GM19035 (cell line): ENCODE data around the gene VWA1.
A peak's percentile ranks its signal among the peaks of the same experiment; 100 is the strongest.
"Not testable (repeated sequence)": the region's sequence is repeated elsewhere in the genome, so short reads cannot be mapped to it uniquely, and the experiment has no call there.

ENCODE experiments used
- ATAC-seq: cut with Tn5 transposase; IDR thresholded peaks from one replicate; pipeline ENCODE4 v1.9.1; 2021; ENCODE audit not compliant: unreplicated experiment

Gene VWA1

GRCh38 chr1:1402901-1403392 lies 32.5 kb upstream of the VWA1 start:
- not testable (repeated sequence) for ATAC-seq

- ATAC-seq, result no peak
Measured at GRCh38 chr1:1403653-1404052, 31.8 kb upstream of the VWA1 start.

GRCh38 chr1:1406101-1406820 lies 29.2 kb upstream of the VWA1 start:
- ATAC-seq, result no peak

- ATAC-seq, result peak; percentile 94
Measured at GRCh38 chr1:1406821-1407635, 28.5 kb upstream of the VWA1 start, which contains the start of gene MRPL20. TSS of gene MRPL20 (minus strand) at chr1:1407293. CDS start at chr1:1407217, 76 bp downstream.

- no peak for ATAC-seq
Measured at GRCh38 chr1:1407636-1408318, 27.7 kb upstream of the VWA1 start.

GRCh38 chr1:1410238-1410637 lies 25.3 kb upstream of the VWA1 start:
- ATAC-seq, result not testable (repeated sequence)

- no peak for ATAC-seq
Measured at GRCh38 chr1:1411626-1412025, 23.9 kb upstream of the VWA1 start.

- not testable (repeated sequence) for ATAC-seq
Measured at GRCh38 chr1:1412311-1412902, 23.1 kb upstream of the VWA1 start.

- no peak for ATAC-seq
Measured at GRCh38 chr1:1415751-1416150, 19.7 kb upstream of the VWA1 start.

GRCh38 chr1:1417396-1417795 lies 18.1 kb upstream of the VWA1 start:
- not testable (repeated sequence) for ATAC-seq

- not testable (repeated sequence) for ATAC-seq
Measured at GRCh38 chr1:1417825-1418463, 17.5 kb upstream of the VWA1 start.

GRCh38 chr1:1418464-1419362 lies 16.8 kb upstream of the VWA1 start:
- no peak for ATAC-seq

GRCh38 chr1:1419363-1419812 lies 16.1 kb upstream of the VWA1 start:
- ATAC-seq, result no peak

GRCh38 chr1:1419813-1420653 lies 15.5 kb upstream of the VWA1 start:
- ATAC-seq, result no peak

GRCh38 chr1:1420654-1421141 lies 14.8 kb upstream of the VWA1 start:
- ATAC-seq, result no peak

GRCh38 chr1:1421147-1421906 lies 14.2 kb upstream of the VWA1 start, which contains the start of gene ANKRD65:
TSS of gene ANKRD65 (minus strand) at chr1:1421276. CDS start at chr1:1421005, 271 bp downstream.
- no peak for ATAC-seq

GRCh38 chr1:1421907-1422464 lies 13.5 kb upstream of the VWA1 start:
- no peak for ATAC-seq
